Activated CD4-positive, alpha-beta T cell treated with anti-CD3 and anti-CD28 coated beads for 36 hours (primary cell): Measurements from ENCODE around the gene NLE1. TPM values are rescaled to one million over a fixed set of nuclear protein-coding genes. Genes with fewer than 3 reads are reported as not detected.
"Not testable (repeated sequence)": the region's sequence is repeated elsewhere in the genome, so short reads cannot be mapped to it uniquely, and the experiment has no call there.

ENCODE experiments used
- ATAC-seq: fragments of 200-7000 bp; cut with Tn5 transposase; one replicate; pipeline ENCODE4 v1.10.0; 2021; ENCODE audit warnings: mild to moderate bottlenecking, moderate library complexity
- CTCF ChIA-PET: fragments of 350-600 bp; sonication (Branson Sonifier 250); formaldehyde crosslinking; loops from one replicate; lab custom pipeline; 2021; ENCODE audit warnings: antibody characterized with exemption; lab: Charles Lee
- POLR2A ChIA-PET: fragments of 350-600 bp; sonication (Branson Sonifier 250); formaldehyde crosslinking; loops from one replicate; lab custom pipeline; 2021; ENCODE audit warnings: antibody characterized with exemption, inconsistent platforms; lab: Charles Lee
- DNase-seq: peaks from one replicate; pipeline ENCODE4 v3.0.0-alpha.2; 2020
- H3K27ac Mint-ChIP-seq: one replicate; pipeline ENCODE4 v1.8.0; 2021; ENCODE audit warnings: mixed read lengths
- H3K27me3 Mint-ChIP-seq: one replicate; pipeline ENCODE4 v1.8.0; 2021; ENCODE audit warnings: mixed read lengths
- H3K36me3 Mint-ChIP-seq: one replicate; pipeline ENCODE4 v1.8.0; 2021; ENCODE audit warnings: low read depth, mixed read lengths
- H3K4me1 Mint-ChIP-seq: one replicate; pipeline ENCODE4 v1.8.0; 2021; ENCODE audit warnings: mixed read lengths
- H3K4me3 Mint-ChIP-seq: one replicate; pipeline ENCODE4 v1.8.0; 2021; ENCODE audit warnings: mild to moderate bottlenecking, moderate library complexity, mixed read lengths
- H3K9me3 Mint-ChIP-seq: one replicate; pipeline ENCODE4 v1.8.0; 2021; ENCODE audit warnings: low read depth, mixed read lengths
- intact Hi-C, 2 experiments: fragments of 100-400 bp; cut with DNase I in 1 of 2; cut with micrococcal nuclease in 1 of 2; formaldehyde crosslinking; loops; one replicate each; pipeline versions ENCODE4 v1.14.2 to v1.15.1; 2022 to 2024; cut with DNase I, micrococcal nuclease
- total RNA-seq, 2 experiments: library from RNA; stranded (reverse); gene quantifications; one replicate each; pipeline ENCODE4 v1.2.3, GENCODE V29; 2021

NLE1 gene
- 10 to 100 TPM; 38.1 to 40.6 TPM for total RNA-seq

DNA sequence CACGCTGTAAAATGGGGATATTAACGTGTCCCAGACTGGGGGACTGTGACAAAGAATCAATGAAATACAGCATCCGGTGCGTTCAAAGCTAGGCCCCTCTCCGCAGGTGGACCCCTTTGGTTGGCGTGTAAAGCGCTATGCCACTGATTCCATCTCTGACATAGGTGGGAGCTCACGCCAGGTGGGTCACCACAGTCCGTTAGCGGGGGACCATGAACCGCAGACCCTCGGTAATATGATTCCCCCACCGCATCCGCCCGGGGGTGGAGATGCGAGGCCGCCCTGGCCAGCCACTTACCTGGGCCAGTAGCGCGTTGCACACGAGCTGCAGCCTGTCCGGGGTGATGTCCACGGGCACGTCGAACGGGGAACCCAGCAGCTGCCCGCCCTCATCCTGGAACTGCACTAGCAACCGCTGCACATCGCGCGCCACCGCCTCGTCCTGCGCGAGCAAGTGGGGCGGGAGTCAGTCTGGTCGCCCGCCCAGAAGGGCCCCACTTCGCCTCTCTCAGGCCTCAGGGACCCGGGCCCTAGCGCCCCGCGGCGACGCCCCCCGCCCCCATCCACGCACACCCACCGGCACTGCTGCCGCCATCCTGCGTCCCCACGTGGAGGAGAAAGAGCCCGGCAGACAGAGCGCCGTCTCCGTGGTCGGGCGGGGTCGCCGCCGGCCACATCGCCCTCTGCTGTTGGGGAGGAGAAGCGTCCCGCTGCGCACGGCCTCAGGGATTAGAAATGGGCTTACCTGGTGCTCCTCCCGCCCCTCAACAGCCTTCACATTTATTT lies at the start of gene NLE1:
NLE1 (minus strand) TSS at position 623 of the 786 bp plus-strand sequence; CDS start at position 595, 28 bp downstream.
- ChIA-PET CTCF (interaction anchor here (0.6 to 1.8 kb wide), 10 partner anchors 11 to 307 kb away, joined by 3 to 5 read pairs (median 3); partner anchors contain the start of genes RAD51D, SLFN13 and SLFN5), POLR2A (interaction anchor here (0.8 to 1.6 kb wide), 3 partner anchors 11 to 119 kb away, joined by 3 to 5 read pairs (median 3); no protein-coding TSS in a partner anchor)
- Mint-ChIP-seq H3K9me3 (no peaks in the 10 kb centered on the region), H3K4me3 (peak within 1 kb of the TSS; percentile 80), H3K27ac (peak within 1 kb of the TSS; percentile 81), H3K27me3 (no peaks in the 10 kb centered on the region), H3K4me1 (peaks cover 14% of the 10 kb centered on the region), H3K36me3 (peaks cover 26% of the 10 kb centered on the region)
- intact Hi-C loops = loop anchor here in 1 of 2 experiments (1.0 to 5.0 kb wide), 13 partner anchors 53 to 667 kb away; partner anchors contain the start of genes AP2B1, LIG3, PEX12 and RASL10B
- DNase-seq = peak; percentile 94
- peak; percentile 93 for ATAC-seq

DNA sequence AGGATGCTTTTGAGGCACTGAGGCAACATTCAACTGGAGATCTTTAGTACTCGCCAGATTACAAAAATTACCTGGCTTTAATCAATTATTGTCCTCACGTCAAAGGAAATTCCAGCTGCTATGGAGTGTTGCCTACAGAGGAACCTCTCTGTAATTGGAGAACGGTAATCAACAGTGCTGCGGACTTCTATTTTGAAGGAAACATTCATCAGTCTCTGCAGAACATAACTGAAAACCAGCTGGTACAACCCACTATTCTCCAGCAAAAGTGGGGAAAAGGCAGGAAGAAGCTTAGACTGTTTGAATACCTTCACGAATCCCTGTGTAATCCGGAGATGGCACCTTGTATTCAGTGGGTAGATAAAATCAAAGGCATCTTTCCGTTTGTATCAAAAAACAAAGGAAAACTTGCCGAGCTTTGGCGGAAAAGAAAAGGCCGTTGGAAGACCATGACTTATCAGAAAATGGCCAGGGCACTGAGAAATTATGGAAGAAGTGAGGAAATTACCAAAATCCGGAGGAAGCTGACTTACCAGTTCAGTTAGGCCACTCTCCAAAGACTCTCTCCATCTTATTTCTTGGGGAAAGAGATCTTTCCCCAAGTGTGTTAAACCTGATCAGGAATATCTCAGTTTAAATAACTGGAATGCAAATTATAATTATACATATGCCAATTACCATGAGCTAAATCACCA lies 49.0 kb upstream of the NLE1 start:
- no peaks in the 10 kb centered on the region for H3K27me3 Mint-ChIP-seq
- intact Hi-C loops = no loop called here
- ChIA-PET CTCF (interaction anchor here (0.8 to 1.3 kb wide), 4 partner anchors 13 to 121 kb away, joined by 3 to 5 read pairs (median 3); no protein-coding TSS in a partner anchor), POLR2A (no interaction called here)
- H3K9me3 Mint-ChIP-seq = peaks cover 2% of the 10 kb centered on the region
- DNase-seq (no peak), ATAC-seq (no peak)
- H3K4me3 Mint-ChIP-seq = no peak overlapping the region
- H3K27ac Mint-ChIP-seq = no peak overlapping the region
- no peaks in the 10 kb centered on the region for H3K36me3 Mint-ChIP-seq
- H3K4me1 Mint-ChIP-seq = peaks cover 58% of the 10 kb centered on the region

DNA sequence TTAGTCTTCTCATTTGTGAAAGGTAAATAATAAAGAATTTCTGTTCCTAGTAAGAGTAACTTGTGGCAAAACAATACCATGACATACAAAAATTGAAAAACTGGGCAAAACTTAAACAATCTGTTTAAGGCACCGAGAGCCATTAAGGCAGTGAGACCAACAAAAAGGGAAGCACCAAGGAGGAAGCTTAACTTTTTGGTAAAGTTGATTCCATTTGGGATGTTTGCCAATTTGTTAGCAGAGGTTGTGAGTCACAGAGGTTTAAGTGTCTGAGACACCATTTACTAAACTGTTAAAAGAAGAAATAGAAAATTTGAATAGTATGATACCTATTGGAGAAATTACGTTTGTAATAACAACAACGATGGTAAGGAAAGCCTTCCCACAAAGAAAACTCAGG lies 47.2 kb upstream of the NLE1 start:
- Mint-ChIP-seq H3K27me3 (no peaks in the 10 kb centered on the region), H3K4me1 (peaks cover 68% of the 10 kb centered on the region), H3K9me3 (peaks cover 2% of the 10 kb centered on the region), H3K36me3 (no peaks in the 10 kb centered on the region), H3K27ac (peak overlapping the region; percentile 27), H3K4me3 (no peak overlapping the region)
- intact Hi-C loops = loop anchor here in 1 of 2 experiments (2.0 kb wide), 1 partner anchor 50 kb away; no protein-coding TSS in a partner anchor
- no peak for DNase-seq
- ChIA-PET POLR2A (no interaction called here), CTCF (interaction anchor here (1.7 kb wide), 1 partner anchor 25 kb away, joined by 4 read pairs; no protein-coding TSS in a partner anchor)
- ATAC-seq = no peak

DNA sequence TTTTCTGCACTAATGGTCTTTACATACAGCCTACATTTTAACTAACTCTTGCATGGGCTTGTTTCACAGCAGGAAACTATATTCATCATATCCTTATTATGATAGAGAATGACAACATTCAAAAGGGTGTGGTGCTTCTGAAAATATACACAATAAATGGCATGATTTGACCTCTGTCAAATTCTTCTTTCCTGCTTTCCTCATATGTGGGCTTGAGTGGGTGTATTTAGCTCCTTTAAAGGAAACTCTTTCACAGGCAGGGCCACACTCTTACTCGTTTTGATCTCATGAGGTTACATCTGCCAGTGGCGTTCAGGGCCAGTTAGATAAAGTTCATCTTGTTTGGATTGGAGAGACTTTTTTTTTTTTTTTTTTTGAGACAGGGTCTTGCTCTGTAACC lies 46.0 kb upstream of the NLE1 start:
- Mint-ChIP-seq H3K27me3 (no peaks in the 10 kb centered on the region), H3K4me3 (no peak overlapping the region), H3K27ac (peak overlapping the region; percentile 34), H3K4me1 (peaks cover 73% of the 10 kb centered on the region), H3K9me3 (peaks cover 2% of the 10 kb centered on the region), H3K36me3 (no peaks in the 10 kb centered on the region)
- ATAC-seq = peak; percentile 42
- intact Hi-C loops = loop anchor here in 1 of 2 experiments (2.0 kb wide), 1 partner anchor 51 kb away; no protein-coding TSS in a partner anchor
- DNase-seq = no peak
- ChIA-PET POLR2A (interaction anchor here (0.6 to 0.9 kb wide), 3 partner anchors 16 to 141 kb away, joined by 3 to 7 read pairs (median 3); no protein-coding TSS in a partner anchor), CTCF (interaction anchor here (0.7 to 1.7 kb wide), 3 partner anchors 8 to 26 kb away, joined by 3 to 5 read pairs (median 4); no protein-coding TSS in a partner anchor)

DNA sequence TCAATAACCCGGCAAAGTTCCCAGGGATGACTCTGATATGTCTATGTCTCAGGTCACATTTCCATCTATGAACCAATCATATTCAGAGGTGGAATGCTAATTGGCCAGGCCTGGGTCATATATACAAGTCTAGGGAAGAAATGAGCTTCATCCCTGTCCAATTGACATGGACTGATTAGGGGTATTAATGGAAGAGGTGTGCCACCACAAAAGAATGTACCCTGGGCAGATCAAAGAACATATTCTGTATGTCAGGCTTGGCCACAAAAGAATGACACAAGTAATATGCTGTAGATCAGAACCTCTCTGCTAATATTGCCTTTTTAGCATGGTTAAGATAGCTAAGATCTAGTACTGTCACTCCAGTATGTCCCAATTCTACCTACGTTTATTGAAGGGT lies 45.4 kb upstream of the NLE1 start:
- ChIA-PET CTCF (interaction anchor here (1.2 kb wide), 1 partner anchor 9 kb away, joined by 3 read pairs; no protein-coding TSS in a partner anchor), POLR2A (no interaction called here)
- H3K4me3 Mint-ChIP-seq = no peak overlapping the region
- DNase-seq = no peak
- no peak overlapping the region for H3K27ac Mint-ChIP-seq
- H3K36me3 Mint-ChIP-seq = no peaks in the 10 kb centered on the region
- intact Hi-C loops = no loop called here
- peaks cover 2% of the 10 kb centered on the region for H3K9me3 Mint-ChIP-seq
- no peak for ATAC-seq
- no peaks in the 10 kb centered on the region for H3K27me3 Mint-ChIP-seq
- peaks cover 73% of the 10 kb centered on the region for H3K4me1 Mint-ChIP-seq

DNA sequence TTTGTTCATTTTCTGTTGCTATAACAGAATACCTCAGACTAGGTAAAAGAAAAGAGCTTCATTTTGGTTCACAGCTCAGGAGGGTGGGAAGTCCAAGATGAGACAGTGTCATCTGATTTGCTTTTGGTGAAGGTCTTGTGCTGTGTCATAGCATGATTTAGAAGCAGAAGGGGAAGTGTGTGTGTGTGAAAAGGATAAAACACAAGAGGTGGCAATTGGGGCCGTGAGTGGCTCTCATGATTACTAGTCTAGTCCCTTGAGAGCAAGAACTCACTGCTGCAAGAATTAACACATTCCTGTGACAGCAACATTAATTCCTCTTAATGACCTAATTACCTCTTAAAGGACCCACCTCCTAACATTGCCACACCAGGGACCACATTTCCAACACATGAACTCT lies 43.7 kb upstream of the NLE1 start:
- ATAC-seq = peak; percentile 76
- peaks cover 2% of the 10 kb centered on the region for H3K9me3 Mint-ChIP-seq
- H3K36me3 Mint-ChIP-seq = no peaks in the 10 kb centered on the region
- H3K27ac Mint-ChIP-seq = no peak overlapping the region
- no peak overlapping the region for H3K4me3 Mint-ChIP-seq
- DNase-seq = peak; percentile 39
- CTCF ChIA-PET = interaction anchor here (0.5 to 1.2 kb wide), 4 partner anchors 11 to 355 kb away, joined by 3 to 7 read pairs (median 4); no protein-coding TSS in a partner anchor
- POLR2A ChIA-PET = interaction anchor here (1.0 kb wide), 1 partner anchor 57 kb away, joined by 3 read pairs; the partner anchor contains the start of gene SLFN5
- intact Hi-C loops = no loop called here
- H3K27me3 Mint-ChIP-seq = no peaks in the 10 kb centered on the region
- peaks cover 64% of the 10 kb centered on the region for H3K4me1 Mint-ChIP-seq

DNA sequence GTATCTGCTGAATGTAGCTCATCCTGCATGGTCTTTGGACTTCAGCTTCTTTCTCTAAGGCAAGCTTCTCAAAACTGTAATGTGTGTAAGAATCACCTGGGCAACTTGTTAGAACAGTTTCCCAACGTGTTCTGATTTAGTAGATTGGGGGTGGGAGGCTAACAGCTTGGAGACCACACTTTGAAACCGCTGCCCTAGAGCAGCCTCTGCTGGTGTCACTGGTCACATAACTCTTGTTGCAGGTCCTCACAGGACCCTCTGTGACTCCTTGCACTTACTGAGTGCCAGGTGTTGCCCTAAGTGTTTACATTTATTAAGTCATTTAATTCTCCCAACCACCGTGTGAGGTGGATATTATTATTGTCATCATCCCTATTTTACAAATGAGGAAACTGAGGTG lies 42.2 kb upstream of the NLE1 start:
- H3K36me3 Mint-ChIP-seq = no peaks in the 10 kb centered on the region
- H3K27me3 Mint-ChIP-seq = no peaks in the 10 kb centered on the region
- H3K27ac Mint-ChIP-seq = no peak overlapping the region
- POLR2A ChIA-PET = interaction anchor here (0.6 kb wide), 1 partner anchor 202 kb away, joined by 4 read pairs; no protein-coding TSS in a partner anchor
- H3K4me3 Mint-ChIP-seq = no peak overlapping the region
- H3K9me3 Mint-ChIP-seq = no peaks in the 10 kb centered on the region
- H3K4me1 Mint-ChIP-seq = peaks cover 57% of the 10 kb centered on the region
- no peak for ATAC-seq
- no peak for DNase-seq
- CTCF ChIA-PET = interaction anchor here (0.7 to 1.1 kb wide), 6 partner anchors 16 to 204 kb away, joined by 3 to 4 read pairs (median 4); no protein-coding TSS in a partner anchor
- intact Hi-C loops = no loop called here

DNA sequence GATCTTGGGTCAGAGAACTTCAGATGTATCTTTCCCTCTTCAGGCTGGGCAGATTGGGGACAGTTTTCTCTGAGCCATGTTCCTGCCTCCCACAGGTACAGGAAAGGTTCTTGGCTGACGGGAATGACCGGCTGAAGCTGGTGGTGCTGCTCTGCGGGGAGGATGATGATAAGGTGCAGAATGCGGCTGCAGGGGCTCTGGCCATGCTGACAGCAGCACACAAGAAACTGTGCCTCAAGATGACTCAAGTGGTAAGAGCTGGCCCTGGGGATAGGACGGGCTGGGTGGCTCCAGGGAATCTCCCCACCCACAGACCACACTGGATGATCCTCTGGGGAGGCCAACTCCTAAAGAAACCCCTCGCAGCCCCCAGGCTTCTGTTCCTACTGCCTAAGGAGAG lies 41.2 kb upstream of the NLE1 start:
- ChIA-PET POLR2A (no interaction called here), CTCF (interaction anchor here (0.7 to 1.1 kb wide), 6 partner anchors 15 to 205 kb away, joined by 3 to 4 read pairs (median 4); no protein-coding TSS in a partner anchor)
- peak; percentile 45 for DNase-seq
- Mint-ChIP-seq H3K9me3 (no peaks in the 10 kb centered on the region), H3K27ac (no peak overlapping the region), H3K4me3 (no peak overlapping the region), H3K27me3 (no peaks in the 10 kb centered on the region), H3K4me1 (peaks cover 52% of the 10 kb centered on the region), H3K36me3 (no peaks in the 10 kb centered on the region)
- ATAC-seq = peak; percentile 52
- intact Hi-C loops = no loop called here

DNA sequence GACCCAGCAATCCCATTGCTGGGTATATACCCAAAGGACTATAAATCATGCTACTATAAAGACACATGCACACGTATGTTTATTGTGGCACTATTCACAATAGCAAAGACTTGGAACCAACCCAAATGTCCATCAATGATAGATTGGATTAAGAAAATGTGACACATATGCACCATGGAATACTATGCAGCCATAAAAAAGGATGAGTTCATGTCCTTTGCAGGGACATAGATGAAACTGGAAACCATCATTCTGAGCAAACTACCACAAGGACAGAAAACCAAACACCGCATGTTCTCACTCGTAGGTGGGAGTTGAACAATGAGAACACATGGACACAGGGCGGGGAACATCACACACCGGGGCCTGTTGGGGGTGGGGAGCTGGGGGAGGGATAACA lies 37.3 kb upstream of the NLE1 start:
- ATAC-seq, H3K36me3 Mint-ChIP-seq, POLR2A ChIA-PET, H3K27me3 Mint-ChIP-seq, DNase-seq, CTCF ChIA-PET, H3K4me3 Mint-ChIP-seq, H3K9me3 Mint-ChIP-seq: not testable (repeated sequence)
- H3K27ac Mint-ChIP-seq = peak overlapping the region; percentile 51
- H3K4me1 Mint-ChIP-seq = peaks cover 60% of the 10 kb centered on the region
- intact Hi-C loops = loop anchor here in 1 of 2 experiments (5.0 kb wide), 1 partner anchor 33 kb away; no protein-coding TSS in a partner anchor

DNA sequence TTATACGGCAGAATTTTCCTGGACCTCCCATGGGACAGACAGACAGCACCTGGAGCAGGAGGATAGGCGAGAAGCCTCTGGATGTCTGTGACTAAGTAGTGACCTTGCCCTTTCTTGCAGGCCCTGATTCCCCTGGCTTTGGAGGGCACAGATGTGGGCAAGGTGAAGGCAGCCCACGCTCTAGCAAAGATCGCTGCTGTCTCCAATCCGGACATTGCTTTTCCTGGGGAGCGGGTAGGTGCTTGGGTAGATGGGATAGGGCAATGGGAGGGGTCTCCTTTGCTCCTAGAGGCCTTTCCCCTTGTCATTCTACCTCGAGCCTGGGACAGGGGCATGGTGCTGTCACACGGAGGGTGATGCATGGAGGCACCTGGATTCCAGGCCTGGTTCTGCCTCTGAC lies 34.8 kb upstream of the NLE1 start:
- peaks cover 54% of the 10 kb centered on the region for H3K4me1 Mint-ChIP-seq
- intact Hi-C loops = loop anchor here in 1 of 2 experiments (5.0 kb wide), 1 partner anchor 35 kb away; no protein-coding TSS in a partner anchor
- H3K36me3 Mint-ChIP-seq = no peaks in the 10 kb centered on the region
- ChIA-PET CTCF (interaction anchor here (1.3 kb wide), 1 partner anchor 361 kb away, joined by 3 read pairs; no protein-coding TSS in a partner anchor), POLR2A (no interaction called here)
- H3K4me3 Mint-ChIP-seq = no peak overlapping the region
- no peak for DNase-seq
- no peak for ATAC-seq
- H3K27ac Mint-ChIP-seq = peak overlapping the region; percentile 82
- no peaks in the 10 kb centered on the region for H3K27me3 Mint-ChIP-seq
- H3K9me3 Mint-ChIP-seq = no peaks in the 10 kb centered on the region
